ENCODE measurements around the gene RAB23. TPM values are rescaled to one million over a fixed set of nuclear protein-coding genes. Genes with fewer than 3 reads are reported as not detected.

RAB23 gene
- total and polyA plus RNA-seq, 8 donors, result 0.69 to 4.5 (median 1.6) TPM

DNA sequence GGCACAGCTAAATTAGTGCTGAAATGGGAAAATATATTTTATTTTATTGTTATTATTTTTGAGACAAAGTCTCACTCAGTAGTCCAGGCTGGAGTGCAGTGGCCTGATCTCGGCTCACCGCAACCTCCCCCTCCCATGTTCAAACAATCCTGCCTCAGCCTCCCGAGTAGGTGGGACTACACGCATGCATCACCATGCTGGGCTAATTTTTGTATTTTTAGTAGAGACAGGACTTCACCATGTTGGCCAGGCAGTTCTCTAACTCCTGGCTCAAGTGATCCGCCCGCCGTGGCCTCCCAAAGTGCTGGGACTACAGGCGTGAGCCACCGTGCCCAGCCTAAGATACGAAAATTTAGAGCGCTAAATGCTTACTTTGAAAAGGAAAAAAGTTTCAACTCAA is 4.8 kb downstream of the RAB23 start:
- H3K27ac ChIP-seq, result no peak overlapping the region
- no peaks in the 10 kb centered on the region for H3K36me3 ChIP-seq
- FAIRE-seq, result no peak
- intact Hi-C loops (cut with DNase I), result no loop called here
- no peaks in the 10 kb centered on the region for H3K9me3 ChIP-seq
- peaks cover 0 to 4% (median 4%) of the 10 kb centered on the region in 3 donors for H3K4me1 ChIP-seq
- TF ChIP-seq, protein P1, sequence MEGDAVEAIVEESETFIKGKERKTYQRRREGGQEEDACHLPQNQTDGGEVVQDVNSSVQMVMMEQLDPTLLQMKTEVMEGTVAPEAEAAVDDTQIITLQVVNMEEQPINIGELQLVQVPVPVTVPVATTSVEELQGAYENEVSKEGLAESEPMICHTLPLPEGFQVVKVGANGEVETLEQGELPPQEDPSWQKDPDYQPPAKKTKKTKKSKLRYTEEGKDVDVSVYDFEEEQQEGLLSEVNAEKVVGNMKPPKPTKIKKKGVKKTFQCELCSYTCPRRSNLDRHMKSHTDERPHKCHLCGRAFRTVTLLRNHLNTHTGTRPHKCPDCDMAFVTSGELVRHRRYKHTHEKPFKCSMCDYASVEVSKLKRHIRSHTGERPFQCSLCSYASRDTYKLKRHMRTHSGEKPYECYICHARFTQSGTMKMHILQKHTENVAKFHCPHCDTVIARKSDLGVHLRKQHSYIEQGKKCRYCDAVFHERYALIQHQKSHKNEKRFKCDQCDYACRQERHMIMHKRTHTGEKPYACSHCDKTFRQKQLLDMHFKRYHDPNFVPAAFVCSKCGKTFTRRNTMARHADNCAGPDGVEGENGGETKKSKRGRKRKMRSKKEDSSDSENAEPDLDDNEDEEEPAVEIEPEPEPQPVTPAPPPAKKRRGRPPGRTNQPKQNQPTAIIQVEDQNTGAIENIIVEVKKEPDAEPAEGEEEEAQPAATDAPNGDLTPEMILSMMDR (IDR thresholded peaks at IDR 0.05), result no peak
- DNase-seq, result no peak
- ATAC-seq, result no peak
- no peaks in the 10 kb centered on the region for H3K27me3 ChIP-seq
- no peak overlapping the region for H3K4me3 ChIP-seq
- WGBS, 2 donors, result 97% methylated on average over 11 of the region's 11 CpGs

DNA sequence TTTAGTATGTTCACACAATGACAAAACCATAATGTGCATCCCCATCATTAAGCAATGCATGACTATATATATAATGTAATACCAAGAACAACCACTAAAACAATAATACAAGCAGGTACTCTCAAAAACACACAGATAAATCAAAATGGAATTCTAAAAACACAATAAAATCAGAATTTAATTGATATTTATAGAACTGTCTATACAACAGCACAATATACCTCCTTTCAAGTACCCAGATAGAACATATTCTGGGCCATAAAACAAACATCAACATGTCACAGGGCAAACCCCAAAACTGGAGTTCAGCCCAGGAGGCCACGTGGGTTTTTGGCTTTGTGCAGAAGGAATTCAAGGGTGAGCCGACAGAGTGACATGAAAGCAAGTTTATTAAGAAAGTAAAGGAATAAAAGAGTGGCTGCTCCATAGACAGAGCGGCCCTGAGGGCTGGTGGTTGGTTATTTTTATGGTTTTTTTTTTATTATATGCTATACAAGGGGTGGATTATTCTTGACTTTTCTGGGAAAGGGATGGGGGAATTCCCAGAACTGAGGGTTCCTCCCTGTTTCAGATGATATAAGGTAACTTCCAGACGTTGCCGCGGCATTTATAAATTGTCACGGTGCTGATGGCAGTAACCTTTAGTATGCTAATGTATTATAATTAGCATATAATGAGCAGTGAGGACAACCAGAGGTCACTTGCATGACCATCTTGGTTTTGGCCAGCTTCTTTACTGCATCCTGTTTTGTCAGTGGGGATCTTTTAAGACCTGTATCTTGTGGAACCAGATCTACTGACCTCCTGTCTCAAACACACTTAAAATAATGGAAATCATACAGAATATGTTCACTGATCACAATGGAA is 5.6 kb downstream of the RAB23 start:
- 72 to 84% methylated on average over 7 of the region's 7 CpGs for WGBS, 2 donors
- ATAC-seq (no peak), FAIRE-seq (no peak), DNase-seq (no peak)
- no peaks in the 10 kb centered on the region for H3K36me3 ChIP-seq
- no peaks in the 10 kb centered on the region for H3K9me3 ChIP-seq
- H3K27ac ChIP-seq, result no peak overlapping the region
- no peaks in the 10 kb centered on the region for H3K27me3 ChIP-seq
- intact Hi-C loops (cut with DNase I), result no loop called here
- TF ChIP-seq, protein P1 (IDR thresholded peaks at IDR 0.05), result peak in 1 of 4 donors; percentile 31
- H3K4me1 ChIP-seq, result peaks cover 0 to 4% (median 4%) of the 10 kb centered on the region in 3 donors
- H3K4me3 ChIP-seq, result no peak overlapping the region

DNA sequence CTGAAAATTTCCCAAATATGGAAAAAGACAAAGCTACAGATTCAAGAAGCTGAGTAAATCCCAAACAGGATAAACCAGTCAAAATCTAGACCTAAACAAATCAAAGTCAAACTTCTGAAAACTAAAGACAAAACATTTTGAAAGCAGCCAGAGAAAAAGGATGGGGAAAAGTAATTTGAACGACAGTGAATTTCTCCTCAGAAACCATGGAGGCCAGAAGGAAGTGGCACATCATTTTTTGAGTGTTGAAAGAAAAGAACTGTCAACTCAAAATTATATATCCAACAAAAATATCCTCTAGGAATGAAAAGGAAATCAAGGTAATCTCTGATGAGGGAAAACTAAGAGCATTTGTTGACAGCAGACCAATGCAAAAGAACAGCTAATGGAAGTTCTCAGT is 6.8 kb downstream of the RAB23 start:
- intact Hi-C loops (cut with DNase I), result no loop called here
- no peaks in the 10 kb centered on the region for H3K9me3 ChIP-seq
- no peaks in the 10 kb centered on the region for H3K4me1 ChIP-seq
- no peaks in the 10 kb centered on the region for H3K36me3 ChIP-seq
- no peak overlapping the region for H3K4me3 ChIP-seq
- ATAC-seq, result no peak
- 92 to 97% methylated on average over 1 of the region's 1 CpG for WGBS, 2 donors
- H3K27ac ChIP-seq, result no peak overlapping the region
- TF ChIP-seq, protein P1 (IDR thresholded peaks at IDR 0.05), result no peak
- H3K27me3 ChIP-seq, result no peaks in the 10 kb centered on the region
- DNase-seq, result no peak
- no peak for FAIRE-seq

DNA sequence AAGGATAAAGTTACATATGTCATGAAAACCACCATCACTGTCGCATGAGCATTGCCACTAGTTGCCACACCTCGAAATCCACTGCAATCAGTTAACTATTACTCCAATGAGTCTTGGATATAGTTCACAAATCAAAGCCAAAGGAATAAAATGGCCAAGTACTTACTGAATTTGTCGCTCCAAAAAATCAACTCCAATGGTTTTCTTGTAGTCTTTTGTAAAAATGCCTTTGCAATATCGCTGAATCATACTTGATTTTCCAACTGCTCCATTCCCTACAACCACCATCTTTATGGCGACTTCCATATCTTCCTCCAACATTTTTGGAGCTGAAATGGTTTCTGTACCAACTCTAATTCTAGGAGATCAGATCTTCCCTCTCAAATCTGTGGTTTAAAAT is 12.0 kb downstream of the RAB23 start:
- 94 to 99% methylated on average over 5 of the region's 5 CpGs for WGBS, 2 donors
- Histone ChIP-seq H3K27ac (no peak overlapping the region), H3K9me3 (no peaks in the 10 kb centered on the region), H3K4me3 (no peak overlapping the region), H3K4me1 (no peaks in the 10 kb centered on the region), H3K27me3 (no peaks in the 10 kb centered on the region), H3K36me3 (no peaks in the 10 kb centered on the region)
- TF ChIP-seq, protein P1 (IDR thresholded peaks at IDR 0.05), result no peak
- ATAC-seq (no peak), DNase-seq (no peak), FAIRE-seq (no peak)
- intact Hi-C loops (cut with DNase I), result no loop called here

DNA sequence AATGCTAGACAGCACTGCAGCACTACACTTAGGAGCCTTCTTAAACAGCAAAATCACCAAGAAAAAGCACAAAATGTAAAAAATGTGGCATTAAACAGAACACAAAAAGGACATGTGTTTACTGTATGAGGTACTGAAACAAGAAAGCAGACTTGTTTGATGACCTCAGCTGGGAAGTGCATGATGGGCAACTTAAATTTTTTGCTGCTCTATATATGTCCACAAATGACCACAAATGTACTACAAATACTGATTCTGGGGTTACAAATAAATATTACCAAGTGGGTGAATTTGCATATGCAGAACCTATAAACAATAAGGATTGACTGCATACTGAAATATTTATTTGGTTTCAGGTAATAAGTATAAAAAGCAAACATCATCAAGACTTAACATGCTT is 13.1 kb downstream of the RAB23 start:
- Histone ChIP-seq H3K27ac (no peak overlapping the region), H3K36me3 (no peaks in the 10 kb centered on the region), H3K27me3 (no peaks in the 10 kb centered on the region), H3K4me3 (no peak overlapping the region), H3K4me1 (no peaks in the 10 kb centered on the region), H3K9me3 (no peaks in the 10 kb centered on the region)
- FAIRE-seq, result no peak
- no peak for ATAC-seq
- intact Hi-C loops (cut with DNase I), result no loop called here
- no peak for DNase-seq
- TF ChIP-seq, protein P1 (IDR thresholded peaks at IDR 0.05), result no peak
